HepG2 (cell line): ENCODE results near the gene HOTAIR. TPM values are rescaled to one million over a fixed set of nuclear protein-coding genes. Genes with fewer than 3 reads are reported as not detected.

Source experiments
- ASH2L ChIP-seq: fragments of 300-600, 200-600 bp; sonication (generic); IDR thresholded peaks from 2 replicates; pipeline ENCODE4 v1.7.0; 2017; ENCODE audit warnings: low read depth, mild to moderate bottlenecking, moderate library complexity, mixed read lengths, low read length; ENCODE audit not compliant: insufficient read length
- ATRX ChIP-seq: sonication (generic); formaldehyde crosslinking; IDR thresholded peaks from 2 replicates; pipeline ENCODE4 v1.4.0; 2020; ENCODE audit warnings: missing genetic modification reagents, borderline replicate concordance
- CBX2 ChIP-seq, 2 experiments: fragments of 200-600 bp in 1 of 2; sonication (generic); formaldehyde crosslinking in 1 of 2; IDR thresholded peaks; 2 replicates each; pipeline versions ENCODE4 v1.7.0 to v1.8.1; 2018 to 2022; ENCODE audit warnings: low read depth in 2 of 2, low read length in 1 of 2, mild to moderate bottlenecking in 1 of 2, missing genetic modification reagents in 1 of 2
- EZH2 ChIP-seq: conservative IDR thresholded peaks from 2 replicates; pipeline ENCODE4 v1.6.1; 2012; ENCODE audit warnings: mild to moderate bottlenecking, low read depth, low read length, moderate library complexity
- FOSL2 ChIP-seq: sonication (generic); formaldehyde crosslinking; IDR thresholded peaks from 2 replicates; pipeline ENCODE4 v1.4.0; 2020; ENCODE audit warnings: missing genetic modification reagents
- FOXA3 ChIP-seq: IDR thresholded peaks from 2 replicates; pipeline ENCODE4 v1.6.1; 2016; ENCODE audit warnings: missing genetic modification reagents, missing compliant biosample characterization
- JDP2 ChIP-seq: sonication (generic); formaldehyde crosslinking; IDR thresholded peaks from 2 replicates; pipeline ENCODE4 v1.8.1; 2022; ENCODE audit warnings: missing genetic modification reagents, borderline replicate concordance
- KAT7 ChIP-seq: IDR thresholded peaks from 2 replicates; pipeline ENCODE4 v1.6.1; 2018; ENCODE audit warnings: borderline replicate concordance, missing compliant biosample characterization
- KDM5A ChIP-seq: fragments of 200-600 bp; sonication (generic); IDR thresholded peaks from 2 replicates; pipeline ENCODE4 v1.7.0; 2018; ENCODE audit warnings: antibody characterized with exemption, mild to moderate bottlenecking, low read length, borderline replicate concordance
- KLF12 ChIP-seq: sonication (generic); formaldehyde crosslinking; IDR thresholded peaks from 2 replicates; pipeline ENCODE4 v1.4.0; 2020; ENCODE audit warnings: missing genetic modification reagents, borderline replicate concordance
- MED13 ChIP-seq: sonication (generic); formaldehyde crosslinking; IDR thresholded peaks from 2 replicates; pipeline ENCODE4 v1.5.0; 2020; ENCODE audit warnings: missing genetic modification reagents
- MYNN ChIP-seq: sonication (generic); formaldehyde crosslinking; IDR thresholded peaks from 2 replicates; pipeline ENCODE4 v1.4.0; 2020; ENCODE audit warnings: mild to moderate bottlenecking, low read depth, missing genetic modification reagents
- RBM22 ChIP-seq: fragments of 200-400 bp; formaldehyde crosslinking; optimal IDR thresholded peaks from 2 replicates; pipeline ENCODE3; 2017; ENCODE audit warnings: mild to moderate bottlenecking, low read length, moderate library complexity
- SP5 ChIP-seq: IDR thresholded peaks from 2 replicates; pipeline ENCODE4 v1.6.1; 2016; ENCODE audit warnings: low read depth, borderline replicate concordance
- TSC22D2 ChIP-seq: sonication (generic); formaldehyde crosslinking; IDR thresholded peaks from 2 replicates; pipeline ENCODE4 v1.5.1; 2020; ENCODE audit warnings: missing genetic modification reagents, mild to moderate bottlenecking, borderline replicate concordance
- YEATS2 ChIP-seq: sonication (generic); formaldehyde crosslinking; IDR thresholded peaks from 2 replicates; pipeline ENCODE4 v1.4.0; 2020; ENCODE audit warnings: missing genetic modification reagents, borderline replicate concordance
- ZNF317 ChIP-seq: sonication (generic); formaldehyde crosslinking; IDR thresholded peaks from 2 replicates; pipeline ENCODE4 v1.5.0; 2020; ENCODE audit warnings: mild to moderate bottlenecking, missing genetic modification reagents
- ZNF773 ChIP-seq: sonication (generic); formaldehyde crosslinking; IDR thresholded peaks from 2 replicates; pipeline ENCODE4 v1.4.0; 2020; ENCODE audit warnings: missing genetic modification reagents, borderline replicate concordance
- ZNF841 ChIP-seq: sonication (generic); formaldehyde crosslinking; IDR thresholded peaks from 2 replicates; pipeline ENCODE4 v1.8.1; 2023; ENCODE audit warnings: missing genetic modification reagents, borderline replicate concordance
- polyA plus RNA-seq, 8 experiments: library from polyadenylated mRNA; depleted of rRNA in 3 of 8; stranded (reverse) in 7 of 8; unstranded in 1 of 8; fragments of >200 nt; fragmentation: Illumina TruSeq in 4 of 8; extraction: Trizol in 4 of 8; gene quantifications; 2 replicates each; pipeline versions ENCODE4 v1.2.1 to v1.2.3, GENCODE V29; 2011 to 2016; ENCODE audit warnings: low read depth in 4 of 8, missing spikeins in 1 of 8, mixed read lengths in 1 of 8; ENCODE audit not compliant: insufficient read depth in 1 of 8
- total RNA-seq, 5 experiments: library from RNA; depleted of rRNA; stranded (reverse); fragments of >200 nt; fragmentation: Illumina TruSeq; extraction: Trizol; gene quantifications; 2 replicates each; pipeline ENCODE4 v1.2.3, GENCODE V29; 2016; ENCODE audit warnings: low read depth in 1 of 5
- TF ChIP-seq, protein P1 (sequence below): IDR thresholded peaks from 2 replicates; pipeline ENCODE4 v1.6.1; 2016
- TF ChIP-seq, protein P2 (sequence below): sonication (generic); formaldehyde crosslinking; conservative IDR thresholded peaks from 2 replicates; pipeline ENCODE4 v1.8.1; 2023; ENCODE audit warnings: missing genetic modification reagents
- TF ChIP-seq, protein P3 (sequence below): sonication (generic); formaldehyde crosslinking; IDR thresholded peaks from 2 replicates; pipeline ENCODE4 v1.5.1; 2020; ENCODE audit warnings: missing genetic modification reagents, mild to moderate bottlenecking, borderline replicate concordance
- TF ChIP-seq, protein P4 (sequence below): IDR thresholded peaks from 2 replicates; pipeline ENCODE4 v1.6.1; 2012; ENCODE audit warnings: low read depth, low read length, improper control_type of control experiment

HOTAIR gene
- total and polyA plus RNA-seq, 2 of the 13 experiments (the other 11 are each of a cell fraction or from before 2014, with no cell fraction given) = not detected

DNA sequence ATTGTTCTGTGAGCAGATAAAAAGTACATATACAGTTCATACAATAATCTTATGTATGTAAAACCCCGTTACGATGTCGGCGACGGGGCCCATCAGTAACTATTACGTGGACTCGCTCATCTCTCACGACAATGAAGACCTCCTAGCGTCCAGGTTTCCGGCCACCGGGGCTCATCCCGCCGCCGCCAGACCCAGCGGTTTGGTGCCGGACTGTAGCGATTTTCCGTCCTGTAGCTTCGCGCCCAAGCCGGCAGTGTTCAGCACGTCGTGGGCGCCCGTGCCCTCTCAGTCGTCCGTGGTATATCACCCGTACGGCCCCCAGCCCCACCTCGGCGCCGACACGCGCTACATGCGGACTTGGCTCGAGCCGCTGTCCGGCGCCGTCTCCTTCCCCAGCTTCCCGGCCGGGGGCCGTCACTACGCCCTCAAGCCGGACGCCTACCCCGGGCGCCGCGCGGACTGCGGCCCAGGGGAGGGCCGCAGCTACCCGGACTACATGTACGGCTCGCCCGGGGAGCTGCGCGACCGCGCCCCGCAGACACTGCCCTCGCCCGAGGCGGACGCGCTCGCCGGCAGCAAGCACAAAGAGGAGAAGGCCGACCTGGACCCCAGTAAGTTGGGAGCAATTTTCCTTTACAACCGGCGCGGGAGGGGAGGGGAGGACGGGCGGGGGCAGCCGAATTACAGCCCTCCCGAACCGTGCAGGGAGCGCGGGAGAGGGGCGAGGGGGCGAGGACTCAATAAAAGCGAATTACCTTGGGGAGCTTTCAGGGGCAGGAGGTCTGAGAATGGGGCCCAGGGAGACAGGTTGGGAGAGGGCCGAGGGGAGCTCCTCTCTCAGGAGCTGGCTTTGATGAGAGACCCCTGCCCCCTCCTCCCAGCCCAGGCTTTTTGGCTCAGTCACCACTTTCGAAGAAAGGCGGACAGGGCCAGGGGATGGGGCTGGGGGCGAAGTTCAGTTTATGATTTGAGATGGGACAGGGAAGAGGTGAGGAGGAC lies 25.7 kb upstream of the HOTAIR start, which contains the start of gene HOXC9 (continued):
- no peak for TF ChIP-seq TSC22D2
- TF ChIP-seq KLF12 (CRISPR knock-in tag) = no peak
- no peak for TF ChIP-seq JDP2 (CRISPR knock-in tag)
- peak; percentile 65; the same call in 1 of the 2 replicates for TF ChIP-seq EZH2
- no peak for TF ChIP-seq KDM5A
- TF ChIP-seq, protein P1, sequence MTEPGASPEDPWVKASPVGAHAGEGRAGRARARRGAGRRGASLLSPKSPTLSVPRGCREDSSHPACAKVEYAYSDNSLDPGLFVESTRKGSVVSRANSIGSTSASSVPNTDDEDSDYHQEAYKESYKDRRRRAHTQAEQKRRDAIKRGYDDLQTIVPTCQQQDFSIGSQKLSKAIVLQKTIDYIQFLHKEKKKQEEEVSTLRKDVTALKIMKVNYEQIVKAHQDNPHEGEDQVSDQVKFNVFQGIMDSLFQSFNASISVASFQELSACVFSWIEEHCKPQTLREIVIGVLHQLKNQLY (CRISPR knock-in tag) = no peak
- no peak for TF ChIP-seq ZNF841
- TF ChIP-seq, protein P2, sequence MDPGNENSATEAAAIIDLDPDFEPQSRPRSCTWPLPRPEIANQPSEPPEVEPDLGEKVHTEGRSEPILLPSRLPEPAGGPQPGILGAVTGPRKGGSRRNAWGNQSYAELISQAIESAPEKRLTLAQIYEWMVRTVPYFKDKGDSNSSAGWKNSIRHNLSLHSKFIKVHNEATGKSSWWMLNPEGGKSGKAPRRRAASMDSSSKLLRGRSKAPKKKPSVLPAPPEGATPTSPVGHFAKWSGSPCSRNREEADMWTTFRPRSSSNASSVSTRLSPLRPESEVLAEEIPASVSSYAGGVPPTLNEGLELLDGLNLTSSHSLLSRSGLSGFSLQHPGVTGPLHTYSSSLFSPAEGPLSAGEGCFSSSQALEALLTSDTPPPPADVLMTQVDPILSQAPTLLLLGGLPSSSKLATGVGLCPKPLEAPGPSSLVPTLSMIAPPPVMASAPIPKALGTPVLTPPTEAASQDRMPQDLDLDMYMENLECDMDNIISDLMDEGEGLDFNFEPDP (CRISPR knock-in tag) = no peak
- TF ChIP-seq, protein P3, sequence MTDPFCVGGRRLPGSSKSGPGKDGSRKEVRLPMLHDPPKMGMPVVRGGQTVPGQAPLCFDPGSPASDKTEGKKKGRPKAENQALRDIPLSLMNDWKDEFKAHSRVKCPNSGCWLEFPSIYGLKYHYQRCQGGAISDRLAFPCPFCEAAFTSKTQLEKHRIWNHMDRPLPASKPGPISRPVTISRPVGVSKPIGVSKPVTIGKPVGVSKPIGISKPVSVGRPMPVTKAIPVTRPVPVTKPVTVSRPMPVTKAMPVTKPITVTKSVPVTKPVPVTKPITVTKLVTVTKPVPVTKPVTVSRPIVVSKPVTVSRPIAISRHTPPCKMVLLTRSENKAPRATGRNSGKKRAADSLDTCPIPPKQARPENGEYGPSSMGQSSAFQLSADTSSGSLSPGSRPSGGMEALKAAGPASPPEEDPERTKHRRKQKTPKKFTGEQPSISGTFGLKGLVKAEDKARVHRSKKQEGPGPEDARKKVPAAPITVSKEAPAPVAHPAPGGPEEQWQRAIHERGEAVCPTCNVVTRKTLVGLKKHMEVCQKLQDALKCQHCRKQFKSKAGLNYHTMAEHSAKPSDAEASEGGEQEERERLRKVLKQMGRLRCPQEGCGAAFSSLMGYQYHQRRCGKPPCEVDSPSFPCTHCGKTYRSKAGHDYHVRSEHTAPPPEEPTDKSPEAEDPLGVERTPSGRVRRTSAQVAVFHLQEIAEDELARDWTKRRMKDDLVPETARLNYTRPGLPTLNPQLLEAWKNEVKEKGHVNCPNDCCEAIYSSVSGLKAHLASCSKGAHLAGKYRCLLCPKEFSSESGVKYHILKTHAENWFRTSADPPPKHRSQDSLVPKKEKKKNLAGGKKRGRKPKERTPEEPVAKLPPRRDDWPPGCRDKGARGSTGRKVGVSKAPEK (CRISPR knock-in tag) = no peak
- no peak for TF ChIP-seq KAT7
- no peak for TF ChIP-seq MYNN
- TF ChIP-seq, protein P4, sequence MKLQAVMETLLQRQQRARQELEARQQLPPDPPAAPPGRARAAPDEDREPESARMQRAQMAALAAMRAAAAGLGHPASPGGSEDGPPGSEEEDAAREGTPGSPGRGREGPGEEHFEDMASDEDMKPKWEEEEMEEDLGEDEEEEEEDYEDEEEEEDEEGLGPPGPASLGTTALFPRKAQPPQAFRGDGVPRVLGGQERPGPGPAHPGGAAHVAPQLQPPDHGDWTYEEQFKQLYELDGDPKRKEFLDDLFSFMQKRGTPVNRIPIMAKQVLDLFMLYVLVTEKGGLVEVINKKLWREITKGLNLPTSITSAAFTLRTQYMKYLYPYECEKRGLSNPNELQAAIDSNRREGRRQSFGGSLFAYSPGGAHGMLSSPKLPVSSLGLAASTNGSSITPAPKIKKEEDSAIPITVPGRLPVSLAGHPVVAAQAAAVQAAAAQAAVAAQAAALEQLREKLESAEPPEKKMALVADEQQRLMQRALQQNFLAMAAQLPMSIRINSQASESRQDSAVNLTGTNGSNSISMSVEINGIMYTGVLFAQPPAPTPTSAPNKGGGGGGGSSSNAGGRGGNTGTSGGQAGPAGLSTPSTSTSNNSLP = no peak
- TF ChIP-seq FOSL2 = no peak
- no peak for TF ChIP-seq ASH2L
- TF ChIP-seq CBX2 (IDR thresholded peaks at IDR 0.05; ENCODE audit: low read depth, low read length) = 0 out of 2 replicates have a peak, but pooled peaks have one; percentile 52
- TF ChIP-seq CBX2 (CRISPR knock-in tag; IDR thresholded peaks at IDR 0.05; ENCODE audit: low read depth) = peak; percentile 93
- no peak for TF ChIP-seq SP5 (CRISPR knock-in tag)
- TF ChIP-seq FOXA3 (CRISPR knock-in tag) = no peak
- TF ChIP-seq ZNF317 (CRISPR knock-in tag) = no peak
- no peak for TF ChIP-seq ATRX
- TF ChIP-seq MED13 = no peak
- no peak for TF ChIP-seq RBM22
- TF ChIP-seq ZNF773 (CRISPR knock-in tag) = no peak
- TF ChIP-seq YEATS2 = no peak
